GM18861 (cell line): Measurements from ENCODE around the gene TMIGD2.
"Not testable (repeated sequence)": the region's sequence is repeated elsewhere in the genome, so short reads cannot be mapped to it uniquely, and the experiment has no call there.

ENCODE experiments used
- ATAC-seq: cut with Tn5 transposase; IDR thresholded peaks from one replicate; pipeline ENCODE4 v1.9.1; 2021; ENCODE audit not compliant: unreplicated experiment

TMIGD2 gene

DNA sequence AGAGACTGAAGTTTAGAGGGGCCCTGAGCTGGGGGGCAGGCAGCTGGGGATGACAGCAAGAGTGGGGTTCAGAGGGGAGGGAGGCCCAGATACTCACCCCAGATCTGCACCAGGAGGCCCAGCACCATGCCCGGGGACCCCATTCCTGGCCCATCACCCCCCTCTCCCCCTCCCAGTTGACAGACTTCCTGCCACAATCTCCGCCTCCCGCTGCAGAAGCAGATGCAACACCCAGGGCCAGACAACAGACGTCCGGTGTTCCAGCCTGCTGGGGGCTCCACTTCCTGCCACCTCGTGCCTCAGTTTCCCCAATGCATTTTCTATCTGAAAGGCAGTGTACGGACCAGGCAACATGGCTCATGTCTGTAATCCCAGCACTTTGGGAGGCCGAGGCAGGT, at the start of gene TMIGD2:
TMIGD2 (minus strand) TSS at position 147 of the 398 bp plus-strand sequence; CDS start at position 143, 4 bp downstream.
- ATAC-seq: no peak

GRCh38 chr19:4350726-4351125, 48.5 kb upstream of the TMIGD2 start:
- ATAC-seq: no peak

DNA sequence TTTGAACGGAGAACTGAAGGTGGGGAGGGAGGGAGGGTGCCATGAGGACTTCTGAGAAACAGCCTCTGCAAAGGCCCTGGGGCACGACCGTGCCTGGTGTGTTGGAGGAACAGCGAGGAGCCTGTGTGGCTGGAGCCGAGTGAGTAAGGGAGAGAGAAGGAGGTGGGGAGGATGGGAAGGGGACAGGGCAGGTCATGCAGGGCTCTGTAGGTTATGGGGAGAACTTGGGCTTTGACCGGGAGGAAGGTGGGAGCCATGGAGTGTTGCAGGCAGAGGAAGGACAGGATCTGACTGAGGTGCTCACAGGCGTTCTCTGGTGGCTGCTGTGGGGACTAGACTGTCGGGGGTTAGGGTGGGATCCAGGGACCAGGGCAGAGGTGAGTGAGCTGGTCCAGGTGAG, 47.9 kb upstream of the TMIGD2 start:
- no peak for ATAC-seq

- not testable (repeated sequence) for ATAC-seq
Observed at GRCh38 chr19:4349225-4349624, 47.0 kb upstream of the TMIGD2 start.

DNA sequence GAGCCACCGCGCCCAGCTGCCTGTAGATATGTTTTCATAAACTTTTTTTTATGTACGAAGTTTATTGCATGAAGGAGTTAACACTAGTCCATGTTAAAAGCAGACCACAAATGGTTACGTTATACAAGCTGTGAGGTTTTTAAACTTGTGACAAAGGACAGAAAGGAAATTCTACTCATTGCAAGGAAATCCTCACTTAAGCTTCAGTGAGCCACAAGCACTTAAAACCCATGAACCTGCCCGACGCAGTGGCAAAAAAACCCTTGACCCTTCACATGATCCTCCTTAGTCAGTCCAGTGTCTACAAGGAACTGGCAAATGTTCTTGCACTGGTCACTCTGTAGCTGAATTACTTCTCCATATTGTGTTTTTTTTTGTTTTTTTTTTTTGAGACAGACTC, 45.3 kb upstream of the TMIGD2 start:
- no peak for ATAC-seq

GRCh38 chr19:4346020-4346383, 43.8 kb upstream of the TMIGD2 start:
- no peak for ATAC-seq

DNA sequence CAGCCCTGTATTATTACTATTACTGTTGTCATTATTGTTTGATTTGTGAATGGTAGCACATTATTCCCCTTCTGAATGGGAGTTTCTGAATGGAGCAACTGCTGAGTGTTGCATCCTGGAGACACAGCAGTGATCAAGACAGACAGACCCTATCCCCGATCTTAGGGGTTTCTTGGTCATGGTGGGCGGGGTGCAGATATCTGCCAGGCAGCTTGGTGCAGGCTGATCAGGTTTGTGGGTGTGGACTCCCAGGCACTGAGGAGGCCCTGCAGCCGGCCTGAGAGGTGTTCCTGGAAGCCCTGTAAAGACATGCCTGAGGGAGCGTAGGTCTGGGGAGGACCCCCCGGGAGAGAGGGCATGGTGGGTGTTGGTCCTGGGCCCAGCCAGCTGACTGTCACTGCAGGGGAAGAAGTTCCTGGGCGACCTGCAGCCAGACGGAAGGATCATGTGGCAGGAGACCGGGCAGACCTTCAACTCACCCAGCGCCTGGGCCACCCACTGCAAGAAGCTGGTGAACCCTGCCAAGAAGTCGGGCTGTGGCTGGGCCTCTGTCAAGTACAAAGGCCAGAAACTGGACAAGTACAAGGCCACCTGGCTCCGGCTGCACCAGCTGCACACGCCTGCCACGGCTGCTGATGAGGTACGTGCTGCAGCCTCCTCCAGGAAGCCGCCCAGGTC, 43.3 kb upstream of the TMIGD2 start:
- no peak for ATAC-seq

GRCh38 chr19:4343370-4344307, 41.5 kb upstream of the TMIGD2 start, which contains the start of gene MPND:
TSS of gene MPND (plus strand) at chr19:4343562. CDS start at chr19:4343594, 32 bp downstream.
- peak; percentile 38 for ATAC-seq

- ATAC-seq: peak; percentile 77
Observed at GRCh38 chr19:4342615-4343369, 40.6 kb upstream of the TMIGD2 start.

DNA sequence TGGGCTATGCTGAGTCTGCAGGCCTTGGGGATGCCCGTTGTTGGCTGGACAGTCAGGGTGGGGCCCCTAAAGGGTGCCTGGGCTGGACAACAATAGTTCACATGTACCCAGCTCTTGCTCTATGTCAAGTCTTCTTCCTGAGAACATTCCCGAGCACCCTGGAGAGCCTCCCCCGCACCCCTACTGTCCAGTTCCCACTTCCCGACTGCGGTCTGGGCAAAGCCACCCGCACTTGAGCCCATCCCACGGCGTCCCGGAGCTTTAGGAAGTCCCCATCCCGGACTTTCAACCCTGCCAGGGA, 40.1 kb upstream of the TMIGD2 start:
- no peak for ATAC-seq

DNA sequence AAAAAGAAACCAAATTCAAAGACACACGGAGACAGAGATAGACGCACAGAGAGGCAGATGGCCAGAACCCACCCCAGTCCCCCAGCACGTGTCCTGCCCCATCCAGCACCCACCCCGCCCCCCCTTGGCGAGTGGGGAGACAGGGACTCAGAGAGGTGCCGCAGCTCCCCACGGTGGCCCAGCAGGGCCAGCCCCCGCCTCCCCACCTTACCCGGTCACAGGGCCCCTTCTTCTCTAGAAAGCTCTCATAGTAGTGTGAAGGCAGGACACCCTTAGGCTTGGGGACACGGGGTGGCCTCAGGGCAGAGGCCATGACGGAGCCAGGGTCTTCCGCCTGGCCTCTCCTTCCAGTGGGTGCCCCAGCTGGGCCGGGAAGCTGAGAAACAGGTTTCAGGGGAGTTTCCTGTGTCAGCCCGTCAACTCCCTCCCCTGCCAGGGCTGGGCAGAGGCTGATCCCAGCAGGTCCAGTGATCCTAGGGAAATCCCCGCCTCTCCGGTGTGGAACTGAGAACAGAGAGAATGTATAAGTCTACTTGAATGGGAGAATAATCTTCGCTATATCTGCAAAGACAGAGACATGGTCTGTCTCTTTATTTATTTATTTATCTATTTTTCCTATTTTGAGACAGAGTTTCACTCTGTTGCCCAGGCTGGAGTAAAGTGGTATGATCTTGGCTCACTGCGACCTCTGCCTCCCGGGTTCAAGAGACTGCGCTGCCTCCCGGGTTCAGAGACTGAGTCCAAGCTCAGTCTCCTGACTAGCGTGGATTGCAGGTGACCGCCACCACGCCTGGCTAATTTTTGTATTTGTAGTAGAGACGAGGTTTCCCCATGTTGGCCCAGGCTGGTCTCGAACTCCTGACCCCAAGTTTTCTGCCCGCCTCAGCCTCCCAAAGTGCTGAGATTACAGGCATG, 36.5 kb upstream of the TMIGD2 start, which contains the start of gene STAP2:
STAP2 (minus strand) TSS at position 387 of the 915 bp plus-strand sequence; CDS start at position 313, 74 bp downstream.
- no peak for ATAC-seq

DNA sequence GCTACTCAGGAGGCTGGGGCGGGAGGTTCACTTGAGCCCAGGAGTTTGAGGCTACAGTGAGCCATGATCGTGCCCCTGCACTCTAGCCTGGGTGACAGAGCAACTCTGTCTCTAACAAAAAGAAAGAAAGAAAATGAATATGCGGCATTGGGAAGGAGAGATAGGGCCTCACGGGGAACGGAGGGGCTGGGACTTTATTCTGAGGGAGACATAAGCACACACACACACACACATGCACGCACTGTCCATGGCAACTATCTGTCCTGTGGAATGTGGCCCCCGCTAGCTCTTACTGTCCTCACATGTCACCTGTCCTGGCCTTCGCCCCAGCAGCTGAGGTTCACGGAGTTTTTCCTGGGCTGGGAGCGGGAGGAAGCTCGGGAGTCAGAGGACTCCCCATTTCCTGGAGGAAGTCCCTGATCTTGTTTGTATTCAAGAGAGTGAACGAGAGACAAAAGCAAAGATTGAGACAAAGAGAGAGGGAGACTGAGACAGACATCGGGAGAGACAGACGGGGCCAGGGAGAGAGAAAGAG, 35.8 kb upstream of the TMIGD2 start:
- ATAC-seq: no peak

- ATAC-seq: no peak
Observed at GRCh38 chr19:4334929-4335570, 32.9 kb upstream of the TMIGD2 start.

DNA sequence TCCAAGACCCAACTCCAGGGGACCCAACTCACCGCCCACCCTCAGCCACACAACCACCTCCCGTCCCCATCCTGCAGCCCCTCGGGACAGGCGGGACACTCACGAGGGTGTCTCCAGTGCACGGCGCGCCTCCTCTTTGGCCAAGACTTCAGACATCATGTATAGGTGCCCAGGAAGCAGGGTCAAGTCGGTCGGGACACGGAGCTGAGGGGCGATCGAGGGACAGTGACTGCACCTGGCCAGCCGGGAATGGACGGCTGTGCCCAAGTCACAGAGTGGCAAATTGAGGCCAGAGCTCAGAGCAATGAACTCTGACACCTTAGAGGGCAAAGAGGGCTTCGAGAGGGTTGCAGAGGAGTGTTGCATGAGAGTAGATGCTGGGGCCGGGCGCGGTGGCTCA, 27.7 kb upstream of the TMIGD2 start:
- no peak for ATAC-seq

- ATAC-seq: not testable (repeated sequence)
Observed at GRCh38 chr19:4328991-4329681, 26.9 kb upstream of the TMIGD2 start.

DNA sequence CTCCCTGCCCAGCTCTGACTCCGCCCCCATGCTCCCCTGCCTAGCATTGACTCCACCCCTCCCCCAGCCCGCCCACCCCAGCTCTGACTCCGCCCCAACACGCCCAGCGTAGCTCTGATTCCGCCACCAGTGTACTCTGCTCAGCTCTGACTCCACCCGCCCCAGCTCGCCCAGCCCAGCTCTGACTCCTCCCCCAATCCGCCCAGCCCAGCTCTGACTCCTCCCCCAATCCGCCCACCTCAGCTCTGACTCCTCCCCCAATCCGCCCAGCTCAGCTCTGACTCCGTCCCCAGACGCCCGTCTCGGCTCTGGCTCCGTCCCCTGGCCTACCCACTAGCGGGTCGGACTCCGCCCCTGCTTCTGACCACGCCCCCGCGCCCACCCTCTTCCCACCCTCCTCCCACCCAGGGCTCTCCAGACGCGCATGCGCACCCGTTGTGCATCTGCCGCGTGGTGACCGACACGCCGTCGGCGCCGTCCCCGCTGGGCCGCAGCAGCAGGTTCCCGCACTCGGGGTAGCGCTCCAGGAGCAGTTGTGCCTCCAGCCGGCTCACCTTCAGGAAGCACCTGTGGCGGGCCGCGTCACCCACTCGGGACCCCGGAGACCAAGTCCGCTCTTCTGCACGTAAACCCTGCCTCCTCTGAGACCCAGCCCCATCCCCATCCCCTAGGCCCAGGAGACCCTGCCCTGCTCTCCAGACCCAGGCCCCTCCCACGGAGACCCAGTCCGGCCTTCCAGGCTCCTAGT, 26.2 kb upstream of the TMIGD2 start:
- peak; percentile 60 for ATAC-seq

DNA sequence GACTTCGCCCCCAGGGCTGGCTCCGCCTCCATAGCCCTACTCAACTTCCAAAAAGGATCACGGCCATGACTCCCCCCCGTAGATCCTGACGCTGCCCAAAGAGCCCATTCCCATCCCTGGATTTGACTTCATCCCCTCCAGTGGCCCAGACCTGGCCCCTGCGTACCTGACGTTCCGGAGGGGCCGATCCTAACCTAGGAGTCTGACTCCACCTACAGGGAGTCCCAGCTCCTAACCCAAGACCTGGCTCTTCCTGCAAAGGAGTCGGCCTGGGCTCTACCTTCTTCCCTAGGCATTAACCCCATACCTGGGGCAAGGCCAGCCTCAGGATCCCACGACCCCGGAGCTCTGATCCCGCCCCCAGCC, 25.7 kb upstream of the TMIGD2 start:
- no peak for ATAC-seq

DNA sequence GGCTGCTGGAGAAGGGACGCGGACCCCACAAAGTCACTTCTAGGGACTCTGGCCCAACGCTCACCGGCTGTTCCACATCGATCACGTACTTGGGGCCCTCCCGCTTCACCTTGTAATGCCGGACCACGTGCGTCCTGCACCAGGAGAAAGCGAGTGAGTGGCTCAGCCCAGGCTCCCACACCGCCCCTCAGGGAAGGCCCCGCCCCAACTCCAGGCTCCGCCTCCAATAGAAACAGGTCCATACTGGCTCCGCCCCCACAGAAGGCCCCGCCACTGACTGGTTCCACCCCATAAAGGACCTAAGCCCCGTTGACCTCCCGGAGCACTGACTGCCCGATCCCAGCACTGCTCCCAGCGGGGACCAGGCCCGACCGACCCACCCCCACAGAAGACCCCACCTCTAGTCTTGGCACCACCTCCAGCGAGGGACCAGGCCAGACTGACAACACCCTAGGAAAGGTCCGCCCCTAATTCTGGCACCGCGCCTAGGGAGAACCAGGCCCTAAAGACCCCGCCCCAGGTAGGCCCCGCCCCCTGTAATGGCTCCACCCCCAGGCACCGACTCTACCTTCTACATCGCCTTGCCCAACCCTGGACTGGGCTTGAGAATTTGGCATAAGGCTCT, 25.2 kb upstream of the TMIGD2 start:
- no peak for ATAC-seq
